ENCODE measurements around the gene ARHGAP42.

The ARHGAP42 gene

GRCh38 chr11:100820621-100821020 is 133.5 kb downstream of the ARHGAP42 start:
- no peak for DNase-seq (ENCODE audit: low read depth)
- no peak overlapping the region for H3K4me3 ChIP-seq (ENCODE audit: low read length)
- TF ChIP-seq, protein P1, sequence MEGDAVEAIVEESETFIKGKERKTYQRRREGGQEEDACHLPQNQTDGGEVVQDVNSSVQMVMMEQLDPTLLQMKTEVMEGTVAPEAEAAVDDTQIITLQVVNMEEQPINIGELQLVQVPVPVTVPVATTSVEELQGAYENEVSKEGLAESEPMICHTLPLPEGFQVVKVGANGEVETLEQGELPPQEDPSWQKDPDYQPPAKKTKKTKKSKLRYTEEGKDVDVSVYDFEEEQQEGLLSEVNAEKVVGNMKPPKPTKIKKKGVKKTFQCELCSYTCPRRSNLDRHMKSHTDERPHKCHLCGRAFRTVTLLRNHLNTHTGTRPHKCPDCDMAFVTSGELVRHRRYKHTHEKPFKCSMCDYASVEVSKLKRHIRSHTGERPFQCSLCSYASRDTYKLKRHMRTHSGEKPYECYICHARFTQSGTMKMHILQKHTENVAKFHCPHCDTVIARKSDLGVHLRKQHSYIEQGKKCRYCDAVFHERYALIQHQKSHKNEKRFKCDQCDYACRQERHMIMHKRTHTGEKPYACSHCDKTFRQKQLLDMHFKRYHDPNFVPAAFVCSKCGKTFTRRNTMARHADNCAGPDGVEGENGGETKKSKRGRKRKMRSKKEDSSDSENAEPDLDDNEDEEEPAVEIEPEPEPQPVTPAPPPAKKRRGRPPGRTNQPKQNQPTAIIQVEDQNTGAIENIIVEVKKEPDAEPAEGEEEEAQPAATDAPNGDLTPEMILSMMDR (conservative IDR thresholded peaks at IDR 0.05; ENCODE audit: low read depth, low read length): no peak

DNA sequence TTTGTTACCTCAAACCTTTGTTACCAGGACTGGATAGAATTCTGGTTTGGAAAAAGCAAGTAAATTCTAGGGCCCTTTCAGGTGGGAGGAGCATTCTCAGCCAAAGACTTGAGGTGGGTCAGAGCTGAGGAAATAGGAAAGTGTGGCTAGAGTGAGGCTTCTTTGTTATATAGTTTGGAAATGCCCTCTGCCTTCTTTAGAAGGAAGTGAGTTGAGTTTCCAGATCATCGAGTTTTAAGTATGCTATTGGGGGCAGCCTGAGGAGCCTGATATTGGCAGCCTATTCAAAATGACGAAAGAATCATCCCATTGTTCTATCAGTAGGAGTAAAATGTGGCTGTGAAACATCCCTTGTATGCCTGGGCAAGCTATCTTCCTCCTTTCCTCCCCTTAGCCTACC is 134.1 kb downstream of the ARHGAP42 start:
- no peak for DNase-seq (ENCODE audit: low read depth)

GRCh38 chr11:100823360-100823759 is 136.3 kb downstream of the ARHGAP42 start:
- peak; percentile 62 for DNase-seq (ENCODE audit: low read depth)
- H3K4me3 ChIP-seq (ENCODE audit: low read length): no peak overlapping the region
- TF ChIP-seq, protein P1 (conservative IDR thresholded peaks at IDR 0.05; ENCODE audit: low read depth, low read length): no peak

More for the DNA sequence above, 134.1 kb downstream of the ARHGAP42 start:
- no peak overlapping the region for H3K4me3 ChIP-seq (ENCODE audit: low read length)
- TF ChIP-seq, protein P1 (conservative IDR thresholded peaks at IDR 0.05; ENCODE audit: low read depth, low read length): no peak

- DNase-seq (ENCODE audit: low read depth): no peak
- no peak overlapping the region for H3K4me3 ChIP-seq (ENCODE audit: low read length)
- TF ChIP-seq, protein P1 (conservative IDR thresholded peaks at IDR 0.05; ENCODE audit: low read depth, low read length): no peak
Observed at GRCh38 chr11:100824041-100824809, 137.1 kb downstream of the ARHGAP42 start.

DNA sequence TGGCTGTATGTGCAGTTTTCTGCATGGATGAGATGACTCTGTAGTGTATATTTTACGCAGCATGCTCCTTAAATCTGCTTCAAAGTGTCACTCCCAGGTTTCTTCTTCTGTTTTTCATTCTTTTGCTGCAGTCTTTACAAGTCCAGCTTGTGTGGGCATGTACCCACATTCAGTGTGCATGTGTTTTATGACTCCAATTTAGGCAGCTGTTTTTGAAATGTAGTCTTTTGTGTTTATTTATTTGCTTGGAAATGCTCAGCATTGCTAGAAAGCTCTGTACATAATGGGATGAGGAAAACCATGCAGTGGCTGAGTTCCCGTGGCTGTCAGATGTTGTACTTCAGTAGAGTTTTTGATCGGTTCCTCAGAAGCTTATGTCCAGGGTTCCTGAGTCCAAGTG is 138.5 kb downstream of the ARHGAP42 start:
- H3K4me3 ChIP-seq (ENCODE audit: low read length): no peak overlapping the region
- no peak for DNase-seq (ENCODE audit: low read depth)
- TF ChIP-seq, protein P1 (conservative IDR thresholded peaks at IDR 0.05; ENCODE audit: low read depth, low read length): no peak

- H3K4me3 ChIP-seq (ENCODE audit: low read length): no peak overlapping the region
- TF ChIP-seq, protein P1 (conservative IDR thresholded peaks at IDR 0.05; ENCODE audit: low read depth, low read length): peak; percentile 58
- no peak for DNase-seq (ENCODE audit: low read depth)
Observed at GRCh38 chr11:100827934-100828661, 141.0 kb downstream of the ARHGAP42 start.

All from retinal pigment epithelial cell (primary cell).